DMS114 treated with DMSO at 0.1 percent for 48 hours (cell line): ENCODE measurements around the gene ELP1.
"Not testable (repeated sequence)": the region's sequence is repeated elsewhere in the genome, so short reads cannot be mapped to it uniquely, and the experiment has no call there.

Experiments
- DNase-seq: peaks from one replicate; lab custom pipeline; 2025; ENCODE audit not compliant: unreplicated experiment; lab: John Stamatoyannopoulos, UW

ELP1 gene, protein sequence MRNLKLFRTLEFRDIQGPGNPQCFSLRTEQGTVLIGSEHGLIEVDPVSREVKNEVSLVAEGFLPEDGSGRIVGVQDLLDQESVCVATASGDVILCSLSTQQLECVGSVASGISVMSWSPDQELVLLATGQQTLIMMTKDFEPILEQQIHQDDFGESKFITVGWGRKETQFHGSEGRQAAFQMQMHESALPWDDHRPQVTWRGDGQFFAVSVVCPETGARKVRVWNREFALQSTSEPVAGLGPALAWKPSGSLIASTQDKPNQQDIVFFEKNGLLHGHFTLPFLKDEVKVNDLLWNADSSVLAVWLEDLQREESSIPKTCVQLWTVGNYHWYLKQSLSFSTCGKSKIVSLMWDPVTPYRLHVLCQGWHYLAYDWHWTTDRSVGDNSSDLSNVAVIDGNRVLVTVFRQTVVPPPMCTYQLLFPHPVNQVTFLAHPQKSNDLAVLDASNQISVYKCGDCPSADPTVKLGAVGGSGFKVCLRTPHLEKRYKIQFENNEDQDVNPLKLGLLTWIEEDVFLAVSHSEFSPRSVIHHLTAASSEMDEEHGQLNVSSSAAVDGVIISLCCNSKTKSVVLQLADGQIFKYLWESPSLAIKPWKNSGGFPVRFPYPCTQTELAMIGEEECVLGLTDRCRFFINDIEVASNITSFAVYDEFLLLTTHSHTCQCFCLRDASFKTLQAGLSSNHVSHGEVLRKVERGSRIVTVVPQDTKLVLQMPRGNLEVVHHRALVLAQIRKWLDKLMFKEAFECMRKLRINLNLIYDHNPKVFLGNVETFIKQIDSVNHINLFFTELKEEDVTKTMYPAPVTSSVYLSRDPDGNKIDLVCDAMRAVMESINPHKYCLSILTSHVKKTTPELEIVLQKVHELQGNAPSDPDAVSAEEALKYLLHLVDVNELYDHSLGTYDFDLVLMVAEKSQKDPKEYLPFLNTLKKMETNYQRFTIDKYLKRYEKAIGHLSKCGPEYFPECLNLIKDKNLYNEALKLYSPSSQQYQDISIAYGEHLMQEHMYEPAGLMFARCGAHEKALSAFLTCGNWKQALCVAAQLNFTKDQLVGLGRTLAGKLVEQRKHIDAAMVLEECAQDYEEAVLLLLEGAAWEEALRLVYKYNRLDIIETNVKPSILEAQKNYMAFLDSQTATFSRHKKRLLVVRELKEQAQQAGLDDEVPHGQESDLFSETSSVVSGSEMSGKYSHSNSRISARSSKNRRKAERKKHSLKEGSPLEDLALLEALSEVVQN (N-terminal part only)

DNA sequence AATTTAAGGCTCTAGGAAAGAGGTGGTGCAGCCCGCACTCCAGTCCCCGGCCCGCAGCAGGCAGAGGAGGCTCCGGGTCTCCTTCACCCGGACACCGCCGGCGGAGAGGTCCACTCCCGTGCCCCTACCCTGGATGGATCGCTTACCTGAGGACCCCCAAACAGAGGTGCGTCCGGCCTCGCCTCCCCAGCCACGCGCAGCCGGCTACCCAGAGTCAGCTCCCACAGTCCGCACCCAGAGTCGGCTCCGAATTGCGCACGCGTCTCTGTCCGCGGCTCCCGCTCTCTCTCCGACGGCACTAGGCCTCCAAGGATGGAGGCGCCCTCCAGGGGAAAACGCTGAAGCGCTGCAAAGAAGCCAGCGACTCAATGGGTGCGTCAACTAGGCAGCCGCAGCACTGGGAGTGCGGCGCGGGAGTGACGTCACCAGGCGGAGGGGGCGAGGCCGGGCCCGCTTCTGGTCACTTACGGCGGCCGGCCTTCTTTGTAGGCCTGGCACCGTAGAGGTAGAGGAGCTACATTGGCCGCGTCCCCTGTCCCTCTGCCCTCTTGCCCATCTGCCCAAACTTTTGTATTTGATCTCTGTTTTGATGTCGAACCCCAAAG is at the start of gene ELP1:
ELP1 (minus strand) TSS at position 407 of the 605 bp plus-strand sequence. CDS start 2,978 bp downstream, outside the sequence.
- peak; percentile 55 for DNase-seq

DNA sequence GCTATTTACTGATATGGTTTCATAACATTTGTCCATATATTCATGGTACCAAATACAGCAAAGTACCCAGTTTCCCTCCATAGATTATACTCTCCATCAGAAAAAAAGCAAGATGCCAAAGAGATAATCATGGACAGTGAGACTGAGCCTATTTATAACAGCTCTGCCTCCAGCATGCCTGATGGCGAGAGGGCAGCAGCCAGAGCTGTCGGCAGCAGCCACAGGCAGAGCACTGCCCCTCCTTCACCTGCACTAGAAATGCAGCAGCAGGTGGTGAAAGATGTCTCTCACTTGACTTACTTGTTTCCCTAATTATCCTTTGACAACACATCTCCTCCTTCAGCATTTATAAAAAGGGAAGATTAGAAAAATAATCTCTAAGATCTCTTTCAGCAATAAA is 47.0 kb upstream of the ELP1 start:
- no peak for DNase-seq

DNA sequence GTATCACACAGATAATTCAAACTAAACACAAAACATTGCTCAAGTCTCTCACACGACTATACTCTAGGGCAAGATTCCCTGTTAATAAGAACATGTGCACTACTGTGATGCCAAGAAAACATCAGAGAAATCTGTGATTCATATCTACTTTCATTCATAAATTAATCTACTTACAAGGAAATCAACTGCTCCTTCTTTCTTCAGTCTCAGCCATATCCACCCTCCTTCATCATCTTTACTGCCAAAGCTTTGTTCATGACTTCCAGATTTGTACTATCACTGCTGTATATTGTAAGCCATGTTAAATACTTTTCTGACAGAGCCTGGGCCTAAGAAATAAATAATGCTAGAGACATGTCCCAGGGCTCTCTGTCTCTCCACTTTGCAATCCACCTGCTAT is 44.3 kb upstream of the ELP1 start:
- no peak for DNase-seq

DNA sequence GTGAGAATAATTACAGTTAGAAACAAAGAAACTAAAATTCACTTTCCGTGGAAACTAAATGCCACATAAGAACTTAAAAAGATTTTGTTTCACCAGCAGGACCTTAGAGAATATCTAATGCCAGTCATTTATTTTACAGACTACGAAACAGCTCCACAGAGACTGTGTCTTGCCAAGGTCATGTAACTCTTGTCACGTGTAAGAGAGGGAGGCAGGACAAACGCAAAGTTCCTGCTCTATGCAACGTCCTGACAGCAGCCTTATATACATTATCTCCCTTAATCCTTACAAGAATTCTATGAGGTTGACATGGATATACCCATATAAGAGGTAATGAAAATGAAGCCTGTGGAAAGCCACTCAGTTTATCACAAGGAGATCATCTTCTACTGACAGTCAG is 40.0 kb upstream of the ELP1 start:
- no peak for DNase-seq

DNA sequence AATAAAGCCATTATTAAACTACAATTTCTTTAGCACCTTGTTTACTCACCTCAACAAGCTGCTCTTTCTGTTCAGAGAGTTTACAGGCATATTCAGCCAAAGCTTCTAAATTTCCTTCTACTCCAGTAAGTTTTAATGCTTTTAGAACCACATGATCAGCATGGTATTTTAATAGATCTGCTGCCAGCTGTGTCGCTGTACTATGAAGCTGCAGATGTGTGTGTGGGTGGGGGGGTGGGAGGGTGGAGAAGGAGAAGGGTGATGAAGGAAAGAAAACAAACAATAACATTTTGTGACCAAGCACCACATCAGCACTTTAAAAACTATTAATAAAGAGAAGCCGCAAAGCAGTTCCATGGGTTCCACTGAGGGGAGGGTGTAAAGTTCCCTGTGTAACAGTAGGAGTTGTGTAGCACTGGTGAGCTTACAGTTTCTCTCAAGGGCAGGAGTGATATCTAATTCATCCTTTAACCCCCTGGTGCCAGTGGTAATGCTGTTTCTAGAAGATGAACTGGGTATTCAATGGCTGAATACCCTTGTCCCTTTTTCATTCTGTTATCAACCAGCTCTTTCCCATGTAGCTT is 38.8 kb upstream of the ELP1 start:
- DNase-seq, result no peak

DNA sequence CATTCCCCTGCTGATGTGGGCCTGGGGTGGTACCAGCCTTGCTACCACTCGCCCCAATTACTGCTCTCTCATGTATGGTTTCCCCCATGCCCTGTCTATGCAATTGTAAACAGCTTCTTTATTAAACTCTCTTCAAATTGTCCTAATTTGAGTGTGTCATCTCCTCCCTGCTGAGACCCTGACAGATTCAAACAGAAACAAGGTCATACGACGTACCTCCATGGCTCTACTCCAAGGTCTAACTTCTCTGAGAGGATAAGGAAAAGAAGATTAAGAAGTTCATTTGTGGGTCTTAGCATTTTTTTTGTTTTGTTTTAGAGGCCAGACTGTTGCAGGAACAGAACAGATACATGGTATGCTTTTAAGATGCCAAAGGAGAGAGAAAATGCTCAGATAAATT is 38.3 kb upstream of the ELP1 start:
- DNase-seq, result no peak

DNA sequence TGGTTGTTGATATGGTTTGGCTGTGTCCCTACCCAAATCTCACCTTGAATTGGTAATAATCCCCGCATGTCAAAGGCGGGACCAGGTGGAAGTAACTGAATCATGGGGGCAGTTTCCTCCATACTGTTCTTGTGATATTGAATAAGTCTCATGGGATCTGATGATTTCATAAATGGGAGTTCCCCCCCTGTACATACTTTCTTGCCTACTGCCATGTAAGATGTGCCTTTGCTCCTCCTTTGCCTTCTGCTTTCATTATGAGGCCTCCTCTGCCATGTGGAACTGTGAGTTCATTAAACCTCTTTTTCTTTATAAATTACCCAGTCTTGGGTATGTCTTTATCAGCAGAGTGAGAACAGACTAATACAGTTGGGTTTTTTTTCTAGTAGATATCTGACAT is 37.5 kb upstream of the ELP1 start:
- DNase-seq, result not testable (repeated sequence)

DNA sequence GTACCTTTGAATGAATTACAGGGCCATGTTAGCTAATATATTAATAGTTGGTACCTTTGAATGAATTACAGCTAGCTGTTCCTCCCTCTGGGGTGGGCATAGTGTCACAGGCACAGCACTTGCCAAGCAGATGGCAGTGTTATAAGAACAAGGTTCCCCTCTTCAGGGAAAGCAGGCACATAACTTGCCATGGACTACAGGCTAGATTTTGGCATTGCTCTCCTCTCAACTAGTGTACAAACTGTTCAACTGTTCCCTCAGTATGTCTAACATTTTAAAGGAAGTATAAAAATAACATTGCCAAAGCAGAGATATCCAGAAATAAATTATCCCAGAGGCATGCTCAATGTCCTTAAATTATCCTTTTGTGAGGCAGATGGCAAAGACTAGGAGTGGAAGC is 34.0 kb upstream of the ELP1 start:
- no peak for DNase-seq

DNA sequence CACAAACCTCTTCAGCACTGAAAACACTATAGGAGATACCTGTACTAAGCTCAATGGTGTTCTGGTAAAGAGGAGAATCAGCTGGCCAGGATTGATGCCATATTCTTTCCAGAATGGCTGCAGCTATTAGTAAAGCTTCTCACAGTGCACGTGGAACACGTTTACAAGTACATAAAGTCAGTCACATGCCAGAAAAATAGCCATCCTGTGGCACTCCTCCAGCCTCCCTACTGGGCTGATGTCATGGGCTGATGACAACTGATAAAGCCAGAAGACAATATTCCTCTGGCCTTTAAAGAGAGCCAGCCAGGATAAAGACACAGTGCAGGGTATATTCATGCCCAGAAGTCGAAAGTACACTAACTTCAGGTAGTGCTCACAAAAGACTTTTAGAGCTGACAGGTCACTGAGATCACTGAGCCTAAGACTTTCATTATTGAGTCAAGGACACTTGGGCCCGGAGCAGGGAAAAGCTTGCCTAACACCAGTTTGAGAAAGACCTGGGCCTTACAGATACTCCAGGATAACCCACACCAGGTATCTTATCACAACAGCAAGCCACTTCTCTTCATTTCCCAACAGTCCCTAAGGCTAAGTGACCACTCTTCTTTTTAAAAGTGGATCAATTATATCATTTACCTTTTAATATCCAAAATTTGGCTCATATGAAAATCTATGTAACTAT is 29.7 kb upstream of the ELP1 start:
- DNase-seq, result no peak

DNA sequence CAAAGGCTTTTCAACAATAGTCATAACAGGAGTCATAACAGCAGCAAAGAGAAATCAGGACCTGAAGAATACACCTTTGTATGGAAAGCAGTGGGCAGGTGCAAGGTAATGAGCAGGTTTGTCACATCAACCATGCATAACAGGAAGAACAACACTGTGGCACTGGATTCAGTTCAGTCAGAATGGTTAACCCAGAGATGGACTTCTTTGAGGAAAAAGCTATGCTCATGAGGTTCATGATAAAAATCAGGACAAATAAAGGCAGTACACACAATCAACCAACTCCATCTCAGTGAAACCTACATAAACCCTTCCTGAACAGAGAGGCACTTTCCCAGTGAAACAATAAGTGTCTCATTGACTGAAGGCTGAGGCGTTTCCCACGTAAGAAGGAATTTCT is 27.2 kb upstream of the ELP1 start:
- no peak for DNase-seq

DNA sequence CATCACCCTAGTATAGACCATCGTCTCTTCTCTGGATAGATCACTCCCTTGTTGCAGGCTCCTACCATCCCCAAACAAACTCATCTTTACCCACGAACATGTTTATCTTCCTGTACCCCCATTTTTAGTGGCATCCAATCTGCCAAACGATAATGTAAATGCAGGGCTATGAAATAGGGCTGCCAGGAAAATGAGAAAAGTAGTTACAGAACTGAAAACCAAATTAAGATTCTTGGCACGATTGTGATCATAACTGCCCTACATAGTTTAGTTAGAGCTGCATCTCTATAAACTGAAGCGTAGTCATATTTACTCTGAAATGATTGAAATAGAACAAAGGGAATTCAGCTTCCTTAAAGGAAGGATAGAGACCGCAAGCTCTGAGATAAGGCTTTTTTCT is 26.4 kb upstream of the ELP1 start:
- DNase-seq, result no peak

DNA sequence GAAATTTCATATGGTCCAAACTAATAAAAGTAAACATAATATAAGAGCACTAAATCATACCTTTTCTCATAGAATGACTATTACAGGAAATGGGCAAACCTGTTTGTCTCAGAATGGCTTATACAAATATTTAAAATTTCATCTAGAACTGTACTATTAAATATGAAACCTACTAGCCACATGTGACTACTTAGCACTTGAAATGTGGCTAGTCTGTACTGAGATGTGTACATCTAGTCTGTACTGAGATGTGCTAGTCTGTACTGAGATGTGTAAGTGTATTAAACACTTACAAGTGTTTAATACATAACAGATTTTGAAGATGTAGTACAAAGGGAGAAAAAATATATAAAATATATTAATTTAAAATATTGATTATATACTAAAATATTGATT is 22.7 kb upstream of the ELP1 start:
- no peak for DNase-seq

DNA sequence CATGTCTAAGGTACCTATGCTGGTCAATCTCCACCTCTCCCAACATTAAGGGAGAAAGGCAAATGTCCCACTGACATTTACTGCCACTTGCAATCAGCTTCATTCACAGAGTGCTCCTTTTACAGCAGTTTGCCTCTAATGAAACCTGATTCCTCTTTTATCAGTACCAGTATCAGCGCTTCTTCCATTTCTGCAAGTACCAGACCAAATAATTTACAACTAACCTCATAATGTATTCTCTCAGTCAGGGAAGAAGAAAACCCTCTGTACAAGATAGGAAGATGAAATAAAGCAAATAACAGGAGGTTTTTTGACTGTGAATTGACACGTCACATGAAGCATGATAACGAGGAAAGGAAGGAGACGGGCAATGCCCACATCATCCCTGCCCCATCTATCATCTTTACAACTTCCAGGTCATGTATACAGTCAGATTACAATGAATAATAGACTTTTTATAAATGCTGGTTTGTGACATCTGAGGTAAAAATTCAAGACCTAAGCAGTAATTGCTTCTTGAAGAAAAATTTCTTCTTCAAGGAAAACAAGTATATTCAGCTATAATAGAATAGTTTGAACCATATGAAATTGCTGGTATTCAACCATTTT is 22.2 kb upstream of the ELP1 start:
- DNase-seq, result no peak

DNA sequence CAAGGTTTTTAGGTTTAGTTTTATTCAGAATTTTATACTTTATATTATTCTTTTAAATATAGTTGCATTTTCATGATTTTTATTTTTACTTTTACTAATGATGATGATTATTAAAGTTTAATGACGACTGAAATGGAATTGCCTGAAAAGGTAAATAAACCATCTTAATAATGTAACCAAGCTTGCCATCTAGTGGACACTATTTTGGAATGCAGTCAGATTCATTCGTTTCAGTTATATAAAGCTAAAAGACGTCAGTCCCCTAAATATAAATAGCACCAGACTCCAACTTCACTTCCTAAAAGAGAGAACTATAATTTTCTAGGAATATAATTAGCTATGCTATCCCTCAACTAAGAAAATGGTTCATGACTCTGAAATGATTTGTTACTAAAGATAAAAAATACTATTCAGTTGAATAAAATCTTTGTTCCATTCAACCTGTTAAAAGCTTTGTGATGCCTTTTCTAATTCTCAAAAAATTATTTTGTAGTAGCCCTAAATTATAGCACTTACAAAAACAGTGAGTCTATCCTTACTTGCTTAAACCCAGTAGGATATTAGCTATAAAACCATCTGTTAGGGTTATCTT is 20.2 kb upstream of the ELP1 start:
- peak; percentile 33 for DNase-seq

DNA sequence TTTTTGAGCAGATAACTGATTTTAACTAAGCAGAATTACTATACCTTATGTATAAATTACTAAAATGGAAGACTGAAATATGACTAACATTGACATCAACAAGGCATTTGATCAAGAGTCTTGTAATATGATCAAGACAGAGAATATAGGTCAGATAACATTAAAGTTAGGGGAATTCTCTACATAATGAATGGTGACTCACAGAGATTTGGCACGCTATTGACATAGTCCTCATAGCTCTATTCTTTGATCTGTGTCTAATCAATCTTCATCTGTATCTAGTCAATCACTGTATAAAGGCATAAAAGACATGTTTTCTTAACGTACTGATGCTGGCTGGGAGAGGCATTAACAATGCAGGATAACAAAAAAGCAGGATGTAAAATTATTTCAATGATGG is 17.7 kb upstream of the ELP1 start:
- DNase-seq, result no peak

DNA sequence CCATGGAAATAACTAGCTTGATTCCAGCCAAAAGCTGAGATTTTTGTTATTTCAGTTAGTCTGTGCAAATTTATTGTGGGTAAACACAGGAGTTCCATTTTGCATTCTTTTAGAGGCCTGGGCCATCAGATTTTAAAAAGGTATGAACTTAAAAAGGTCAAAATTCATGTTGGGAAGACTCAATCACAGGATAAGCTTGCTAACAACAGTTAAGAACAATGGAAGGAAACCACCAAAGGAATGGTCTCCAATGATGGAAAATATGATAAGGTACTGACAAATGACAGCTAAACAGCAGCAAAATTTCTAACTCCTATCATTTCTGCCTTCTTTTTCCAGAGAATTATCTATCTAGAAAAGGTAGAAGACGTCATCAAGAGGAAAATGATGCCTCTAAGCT is 16.2 kb upstream of the ELP1 start:
- no peak for DNase-seq

DNA sequence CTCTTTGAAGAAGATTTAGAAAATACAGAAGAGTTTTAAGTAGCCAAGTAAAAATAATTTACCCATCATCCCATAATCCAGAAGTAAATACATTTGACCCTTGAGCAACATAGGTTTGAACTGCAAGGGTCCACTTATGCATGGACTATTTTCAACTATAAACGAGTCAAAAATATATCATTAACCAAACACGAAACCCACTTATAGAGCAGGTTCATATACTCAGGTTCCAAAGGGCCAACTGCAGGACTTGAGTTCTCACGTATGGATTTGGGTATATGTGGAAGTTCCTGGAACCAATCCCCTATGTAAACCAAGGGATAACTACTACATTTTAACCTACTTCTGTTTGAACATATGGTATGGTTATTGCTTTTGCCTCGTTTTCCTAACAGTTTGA is 6.1 kb upstream of the ELP1 start:
- DNase-seq, result no peak

DNA sequence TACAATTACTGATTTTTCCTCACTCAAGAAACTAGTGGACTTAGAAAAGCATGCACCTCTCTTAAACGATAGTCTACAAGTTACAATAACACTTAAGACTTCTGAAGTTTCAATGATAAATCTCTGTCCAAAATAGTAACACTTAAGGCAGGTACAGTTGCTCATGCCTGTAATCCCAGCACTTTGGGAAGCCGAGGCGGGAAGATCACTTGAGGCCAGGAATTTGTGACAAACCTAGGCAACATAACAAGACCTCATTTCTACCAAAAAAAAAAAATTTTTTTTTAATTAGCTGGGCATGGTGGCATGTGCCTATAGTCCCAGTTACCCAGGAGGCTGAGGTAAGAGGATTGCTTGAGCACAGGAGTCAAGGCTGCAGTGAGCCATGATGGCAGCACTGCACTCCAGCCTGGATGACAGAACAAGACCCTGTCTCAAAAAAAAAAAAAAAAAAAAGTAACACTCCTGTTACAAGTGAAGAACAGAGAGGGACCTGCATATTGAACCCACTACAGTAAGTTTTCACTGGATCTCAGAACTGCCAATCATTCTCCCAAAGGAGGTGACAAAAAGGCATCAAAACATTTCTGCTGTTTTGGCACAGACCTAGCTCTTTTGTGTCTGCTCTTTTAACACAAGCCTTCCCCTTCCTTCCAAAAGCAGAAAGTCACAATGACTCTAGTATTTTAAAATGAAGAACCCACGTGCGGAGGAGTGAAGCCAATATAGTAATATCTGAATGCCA is 3.8 kb upstream of the ELP1 start:
- DNase-seq, result no peak
